B cell (primary cell): ENCODE results near the gene SSR1. TPM values are rescaled to one million over a fixed set of nuclear protein-coding genes. Genes with fewer than 3 reads are reported as not detected.

Source experiments
- ATAC-seq: fragments of 200-7000 bp; cut with Tn5 transposase; one replicate; pipeline ENCODE4 v1.10.0; 2021; ENCODE audit warnings: low read depth, mild to moderate bottlenecking, moderate number of reproducible peaks, moderate library complexity
- CTCF ChIA-PET: fragments of 350-600 bp; sonication (Branson Sonifier 250); formaldehyde crosslinking; loops from one replicate; lab custom pipeline; 2021; ENCODE audit warnings: antibody characterized with exemption, inconsistent platforms; lab: Charles Lee
- POLR2A ChIA-PET: fragments of 350-600 bp; sonication (Branson Sonifier 250); formaldehyde crosslinking; loops from one replicate; lab custom pipeline; 2021; ENCODE audit warnings: antibody characterized with exemption; lab: Charles Lee
- DNase-seq: peaks from one replicate; pipeline ENCODE4 v3.0.0; 2013
- H2AFZ ChIP-seq: 2 replicates; pipeline ENCODE4 v1.6.1; 2012; ENCODE audit warnings: mild to moderate bottlenecking, low read depth, low read length; ENCODE audit not compliant: insufficient read depth, poor library complexity, severe bottlenecking
- H3K27ac ChIP-seq, 2 donors: 1 replicate in 1 of 2; 2 replicates in 1 of 2; pipeline ENCODE4 v1.5.1; 2012 to 2013; ENCODE audit warnings: low read length in 2 of 2, mild to moderate bottlenecking in 2 of 2, moderate library complexity in 1 of 2
- H3K27me3 ChIP-seq, 4 experiments: fragments of 200-600 bp in 1 of 4; sonication (generic) in 1 of 4; replicated peaks in 1 of 4; 1 replicate in 2 of 4; 2 replicates in 2 of 4; pipeline versions ENCODE4 v1.6.1 to v1.7.0; 2013 to 2016; ENCODE audit warnings: low read length in 3 of 4, mild to moderate bottlenecking in 2 of 4, mixed read lengths in 1 of 4, moderate library complexity in 1 of 4; ENCODE audit not compliant: insufficient read depth in 4 of 4, control insufficient read depth in 3 of 4; ENCODE audit errors: control extremely low read depth in 1 of 4
- H3K36me3 ChIP-seq, 2 experiments: replicated peaks in 1 of 2; 1 replicate in 1 of 2; 2 replicates in 1 of 2; pipeline versions ENCODE4 v1.6.1 to v1.7.1; 2013; ENCODE audit warnings: low read length in 1 of 2; ENCODE audit not compliant: insufficient read depth in 2 of 2, control insufficient read depth in 1 of 2; ENCODE audit errors: control extremely low read depth in 1 of 2, extremely low read depth in 1 of 2
- H3K4me1 ChIP-seq, 2 donors: fragments of 200-600 bp in 1 of 2; sonication (generic) in 1 of 2; 1 replicate in 1 of 2; 2 replicates in 1 of 2; pipeline versions ENCODE4 v1.5.1 to v1.6.1; 2013 to 2017; ENCODE audit warnings: low read length in 2 of 2; ENCODE audit not compliant: control insufficient read depth in 2 of 2, insufficient read depth in 2 of 2
- H3K4me2 ChIP-seq: replicated peaks from 2 replicates; pipeline ENCODE3; 2012; ENCODE audit warnings: mild to moderate bottlenecking, low read depth, low read length; ENCODE audit not compliant: poor library complexity, severe bottlenecking
- H3K4me3 ChIP-seq, 5 experiments: fragments of 200-600 bp in 1 of 5; sonication (generic) in 1 of 5; 1 replicate in 3 of 5; 2 replicates in 2 of 5; pipeline versions ENCODE4 v1.5.1 to v1.7.0; 2011 to 2016; ENCODE audit warnings: low read length in 4 of 5, mild to moderate bottlenecking in 4 of 5, low read depth in 2 of 5, control low read depth in 1 of 5, moderate library complexity in 1 of 5; ENCODE audit not compliant: insufficient read depth in 1 of 5; ENCODE audit errors: control extremely low read depth in 1 of 5, extremely low read depth in 1 of 5
- H3K79me2 ChIP-seq: fragments of 200-600 bp; sonication (generic); one replicate; pipeline ENCODE4 v1.6.0; 2016; ENCODE audit warnings: low read length; ENCODE audit not compliant: control insufficient read depth, insufficient read depth
- H3K9ac ChIP-seq: fragments of 200-600 bp; sonication (generic); 2 replicates; pipeline ENCODE4 v1.6.1; 2017; ENCODE audit warnings: mild to moderate bottlenecking, low read length, moderate library complexity
- H3K9me3 ChIP-seq, 3 donors: one replicate each; pipeline versions ENCODE4 v1.6.1 to v1.7.1; 2013; ENCODE audit warnings: low read length in 2 of 3; ENCODE audit not compliant: control insufficient read depth in 2 of 3, insufficient read depth in 1 of 3; ENCODE audit errors: control extremely low read depth in 1 of 3
- H4K20me1 ChIP-seq: 2 replicates; pipeline ENCODE4 v1.6.0; 2012; ENCODE audit warnings: mild to moderate bottlenecking, low read length; ENCODE audit not compliant: insufficient read depth, control insufficient read depth, poor library complexity, severe bottlenecking
- H3K27ac Mint-ChIP-seq: one replicate; pipeline ENCODE4 v1.8.0; 2021; ENCODE audit warnings: mixed read lengths
- H3K27me3 Mint-ChIP-seq: one replicate; pipeline ENCODE4 v1.8.0; 2021; ENCODE audit warnings: mixed read lengths
- H3K4me1 Mint-ChIP-seq: one replicate; pipeline ENCODE4 v1.8.0; 2021; ENCODE audit warnings: mixed read lengths
- H3K4me3 Mint-ChIP-seq: one replicate; pipeline ENCODE4 v1.8.0; 2021; ENCODE audit warnings: mixed read lengths
- H3K9me3 Mint-ChIP-seq: one replicate; pipeline ENCODE4 v1.8.0; 2022; ENCODE audit warnings: mixed read lengths; ENCODE audit not compliant: insufficient read depth
- CTCF ChIP-seq: fragments of 200-600 bp; IDR thresholded peaks from one replicate; pipeline ENCODE4 v1.8.0; 2022; ENCODE audit warnings: antibody characterized with exemption, mild to moderate bottlenecking
- EZH2 ChIP-seq: IDR thresholded peaks from 2 replicates; pipeline ENCODE4 v1.6.1; 2012; ENCODE audit warnings: borderline replicate concordance, low read depth, mild to moderate bottlenecking, moderate library complexity, low read length; ENCODE audit not compliant: insufficient read depth, poor library complexity, severe bottlenecking
- WGBS: methylation state at CpG from one replicate; pipeline ENCODE4 v1.1.5; 2013; ENCODE audit warnings: missing lambda C conversion rate; ENCODE audit not compliant: insufficient coverage; 5-methylcytosine and 5-hydroxymethylcytosine counted together
- intact Hi-C: fragments of 100-400 bp; cut with micrococcal nuclease; formaldehyde crosslinking; loops from one replicate; pipeline ENCODE4 v1.10.0; 2022
- polyA plus RNA-seq: library from polyadenylated mRNA; depleted of rRNA; stranded (reverse); fragments of >200 nt; gene quantifications from 2 replicates; pipeline ENCODE4 v1.2.3, GENCODE V29; 2012
- total RNA-seq, 2 donors: library from RNA; stranded (reverse); fragments of 120-200 nt in 1 of 2; gene quantifications; 1 replicate in 1 of 2; 2 replicates in 1 of 2; pipeline versions ENCODE4 v1.2.3 to v1.2.4, GENCODE V29; 2013 to 2022

SSR1 gene
- total and polyA plus RNA-seq, 2 donors (not counting 1 experiment from before 2014, with no cell fraction given): 15.9 to 81.6 TPM

- H3K4me1 Mint-ChIP-seq: peaks cover 10% of the 10 kb centered on the region
- no peaks in the 10 kb centered on the region for H3K9me3 Mint-ChIP-seq
- TF ChIP-seq EZH2: no peak
- TF ChIP-seq CTCF: no peak
- peaks cover 0 to 4% (median 0%) of the 10 kb centered on the region in 3 donors for H3K9me3 ChIP-seq
- intact Hi-C loops: no loop called here
- H3K4me2 ChIP-seq: no peak overlapping the region
- CTCF ChIA-PET: no interaction called here
- H3K9ac ChIP-seq: no peak overlapping the region
- H3K36me3 ChIP-seq: no peaks in the 10 kb centered on the region
- H3K27me3 ChIP-seq: no peaks in the 10 kb centered on the region
- H3K79me2 ChIP-seq: peaks cover 5% of the 10 kb centered on the region
- H3K27ac Mint-ChIP-seq: no peak overlapping the region
- H3K27ac ChIP-seq: no peak overlapping the region
- no peak overlapping the region for H3K4me3 Mint-ChIP-seq
- peaks cover 5% of the 10 kb centered on the region in 2 donors for H3K4me1 ChIP-seq
- POLR2A ChIA-PET: no interaction called here
- H4K20me1 ChIP-seq: no peaks in the 10 kb centered on the region
- 100% methylated on average over 1 of the region's 9 CpGs for WGBS
- DNase-seq: no peak
- H3K27me3 Mint-ChIP-seq: peaks cover 3% of the 10 kb centered on the region
- no peak overlapping the region for H3K4me3 ChIP-seq
- H2AFZ ChIP-seq: no peak overlapping the region
- no peak for ATAC-seq
Measured at GRCh38 chr6:7317538-7317937, 4.5 kb upstream of the SSR1 start.

GRCh38 chr6:7316658-7317533 lies 3.9 kb upstream of the SSR1 start:
- CTCF ChIA-PET: interaction anchor here (0.9 to 2.7 kb wide), 4 partner anchors 17 to 72 kb away, joined by 3 to 9 read pairs (median 4); no protein-coding TSS in a partner anchor
- intact Hi-C loops: no loop called here
- no peak overlapping the region for H3K27ac ChIP-seq
- Mint-ChIP-seq H3K4me1 (peaks cover 15% of the 10 kb centered on the region), H3K4me3 (no peak overlapping the region), H3K27me3 (peaks cover 3% of the 10 kb centered on the region), H3K27ac (no peak overlapping the region), H3K9me3 (no peaks in the 10 kb centered on the region)
- no peak overlapping the region for H3K4me3 ChIP-seq
- peaks cover 0 to 4% (median 0%) of the 10 kb centered on the region in 3 donors for H3K9me3 ChIP-seq
- peaks cover 9 to 10% of the 10 kb centered on the region in 2 donors for H3K4me1 ChIP-seq
- H3K9ac ChIP-seq: no peak overlapping the region
- WGBS: 97% methylated on average over 38 of the region's 41 CpGs
- POLR2A ChIA-PET: no interaction called here
- H3K79me2 ChIP-seq: peaks cover 11% of the 10 kb centered on the region
- H3K27me3 ChIP-seq: no peaks in the 10 kb centered on the region
- H2AFZ ChIP-seq: no peak overlapping the region
- no peak for ATAC-seq
- H4K20me1 ChIP-seq: no peaks in the 10 kb centered on the region
- H3K4me2 ChIP-seq: no peak overlapping the region
- TF ChIP-seq EZH2: no peak
- TF ChIP-seq CTCF: no peak
- no peak for DNase-seq
- no peaks in the 10 kb centered on the region for H3K36me3 ChIP-seq
